Keratinocyte (primary cell): ENCODE measurements around the gene PDCD11. TPM values are rescaled to one million over a fixed set of nuclear protein-coding genes. Genes with fewer than 3 reads are reported as not detected.

Experiments
- DNase-seq: peaks from one replicate; pipeline ENCODE4 v3.0.0-alpha.2; 2011; ENCODE audit warnings: low read depth, missing footprints, low spot score
- FAIRE-seq: peaks from 2 replicates; lab custom pipeline; 2011; peaks lifted over from hg19 to GRCh38; lab: Jason Lieb, UNC
- H2AFZ ChIP-seq: 2 replicates; pipeline ENCODE4 v1.6.0; 2012; ENCODE audit warnings: low read length, control low read depth, inconsistent platforms; ENCODE audit not compliant: control insufficient read depth
- H3K27ac ChIP-seq: 2 replicates; pipeline ENCODE4 v1.5.1; 2011; ENCODE audit warnings: low read length; ENCODE audit not compliant: control insufficient read depth, insufficient read depth
- H3K27me3 ChIP-seq: 3 replicates; pipeline ENCODE4 v1.6.0; 2011; ENCODE audit warnings: low read length; ENCODE audit not compliant: control insufficient read depth, insufficient read depth; ENCODE audit errors: extremely low read depth
- H3K36me3 ChIP-seq, 2 experiments: 2 replicates in 1 of 2; 3 replicates in 1 of 2; pipeline ENCODE4 v1.5.1; 2011; ENCODE audit warnings: low read length in 2 of 2, mild to moderate bottlenecking in 1 of 2; ENCODE audit not compliant: control insufficient read depth in 2 of 2, insufficient read depth in 2 of 2; ENCODE audit errors: extremely low read depth in 1 of 2
- H3K4me1 ChIP-seq: 3 replicates; pipeline ENCODE4 v1.5.1; 2011; ENCODE audit warnings: low read length; ENCODE audit not compliant: control insufficient read depth, insufficient read depth; ENCODE audit errors: extremely low read depth
- H3K4me2 ChIP-seq: 3 replicates; pipeline ENCODE4 v1.6.0; 2011; ENCODE audit warnings: low read depth, low read length; ENCODE audit not compliant: control insufficient read depth, insufficient read depth; ENCODE audit errors: extremely low read depth
- H3K4me3 ChIP-seq, 3 experiments: fragments of 200-600 bp in 1 of 3; sonication (generic) in 1 of 3; 2 replicates in 2 of 3; 3 replicates in 1 of 3; pipeline ENCODE4 v1.5.1; 2011 to 2016; ENCODE audit warnings: low read length in 3 of 3, mild to moderate bottlenecking in 3 of 3, control low read depth in 2 of 3, inconsistent platforms in 1 of 3, low read depth in 1 of 3, mixed read lengths in 1 of 3, mixed run types in 1 of 3, moderate library complexity in 1 of 3; ENCODE audit not compliant: control insufficient read depth in 2 of 3, insufficient read depth in 2 of 3; ENCODE audit errors: extremely low read depth in 1 of 3
- H3K79me2 ChIP-seq: 2 replicates; pipeline ENCODE4 v1.6.0; 2012; ENCODE audit warnings: low read length; ENCODE audit not compliant: control insufficient read depth, insufficient read depth
- H3K9ac ChIP-seq: 3 replicates; pipeline ENCODE4 v1.6.0; 2011; ENCODE audit warnings: low read length; ENCODE audit not compliant: control insufficient read depth, insufficient read depth; ENCODE audit errors: extremely low read depth
- H3K9me1 ChIP-seq: 3 replicates; pipeline ENCODE4 v1.6.0; 2011; ENCODE audit warnings: low read length; ENCODE audit not compliant: control insufficient read depth, insufficient read depth; ENCODE audit errors: extremely low read depth
- H3K9me3 ChIP-seq: 2 replicates; pipeline ENCODE4 v1.5.1; 2012; ENCODE audit warnings: low read depth, low read length; ENCODE audit not compliant: control insufficient read depth
- H4K20me1 ChIP-seq: 3 replicates; pipeline ENCODE4 v1.6.0; 2011; ENCODE audit warnings: low read length; ENCODE audit not compliant: control insufficient read depth, insufficient read depth; ENCODE audit errors: extremely low read depth
- EZH2 ChIP-seq: IDR thresholded peaks from one replicate; pipeline ENCODE4 v1.6.1; 2012; ENCODE audit warnings: inconsistent platforms, mild to moderate bottlenecking, low read length, moderate library complexity
- dilution Hi-C: fragments of 300-500 bp; cut with MboI; formaldehyde crosslinking; loops from one replicate; pipeline ENCODE4 v1.7.0; 2020; ENCODE audit warnings: low sequenced_read_pairs; ENCODE audit not compliant: extremely low pct_ligation_motif_present
- polyA plus RNA-seq, 5 experiments: library from polyadenylated mRNA; depleted of rRNA in 3 of 5; stranded (reverse) in 3 of 5; stranded (forward) in 1 of 5; unstranded in 1 of 5; fragments of >200 nt; gene quantifications; 1 replicate in 1 of 5; 2 replicates in 3 of 5; 3 replicates in 1 of 5; pipeline versions ENCODE4 v1.2.1 to v1.2.3, GENCODE V29; 2011 to 2012; ENCODE audit warnings: missing spikeins in 2 of 5, low read depth in 1 of 5, low replicate concordance in 1 of 5
- TF ChIP-seq, protein P1 (sequence below), 3 experiments: IDR thresholded peaks in 1 of 3; conservative IDR thresholded peaks in 1 of 3; optimal IDR thresholded peaks in 1 of 3; 2 replicates in 2 of 3; 3 replicates in 1 of 3; pipeline versions ENCODE3 to v1.5.1; 2011; ENCODE audit warnings: low read length in 3 of 3, mild to moderate bottlenecking in 3 of 3, moderate library complexity in 2 of 3, control low read depth in 1 of 3, inconsistent platforms in 1 of 3; ENCODE audit not compliant: insufficient read depth in 2 of 3; ENCODE audit errors: extremely low read depth in 1 of 3

The PDCD11 gene
- polyA plus RNA-seq, 1 donor (not counting 4 experiments of a cell fraction or from before 2014, with no cell fraction given) = 28.6 TPM

DNA sequence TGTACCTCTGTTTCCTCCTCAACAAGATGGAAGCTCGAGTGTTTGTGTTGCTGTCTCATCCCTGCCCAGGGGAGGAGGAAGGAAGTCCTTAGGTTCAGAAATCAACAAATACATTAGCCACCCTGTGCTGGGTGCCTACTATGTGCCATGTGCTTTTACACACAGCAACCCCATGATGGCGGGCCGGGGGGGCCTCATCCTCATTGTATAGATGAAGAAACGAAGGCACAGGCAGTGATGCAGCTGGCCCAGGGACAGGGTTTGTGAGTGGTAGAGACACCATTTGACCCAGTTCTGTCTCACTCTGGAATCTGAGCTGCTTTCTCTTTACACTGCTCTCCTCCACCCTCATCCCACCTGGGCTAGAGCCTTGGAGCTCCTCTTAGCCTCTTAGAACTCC, 57.6 kb downstream of the PDCD11 start:
- Histone ChIP-seq H2AFZ (no peak overlapping the region), H3K4me1 (peaks cover 15% of the 10 kb centered on the region), H3K36me3 (peaks cover 0 to 6% of the 10 kb centered on the region in 2 experiments), H3K27ac (no peak overlapping the region), H3K4me3 (no peak overlapping the region), H4K20me1 (no peaks in the 10 kb centered on the region), H3K79me2 (no peaks in the 10 kb centered on the region), H3K9ac (no peak overlapping the region), H3K9me3 (no peaks in the 10 kb centered on the region), H3K27me3 (no peaks in the 10 kb centered on the region), H3K9me1 (no peaks in the 10 kb centered on the region), H3K4me2 (no peak overlapping the region)
- TF ChIP-seq, protein P1, sequence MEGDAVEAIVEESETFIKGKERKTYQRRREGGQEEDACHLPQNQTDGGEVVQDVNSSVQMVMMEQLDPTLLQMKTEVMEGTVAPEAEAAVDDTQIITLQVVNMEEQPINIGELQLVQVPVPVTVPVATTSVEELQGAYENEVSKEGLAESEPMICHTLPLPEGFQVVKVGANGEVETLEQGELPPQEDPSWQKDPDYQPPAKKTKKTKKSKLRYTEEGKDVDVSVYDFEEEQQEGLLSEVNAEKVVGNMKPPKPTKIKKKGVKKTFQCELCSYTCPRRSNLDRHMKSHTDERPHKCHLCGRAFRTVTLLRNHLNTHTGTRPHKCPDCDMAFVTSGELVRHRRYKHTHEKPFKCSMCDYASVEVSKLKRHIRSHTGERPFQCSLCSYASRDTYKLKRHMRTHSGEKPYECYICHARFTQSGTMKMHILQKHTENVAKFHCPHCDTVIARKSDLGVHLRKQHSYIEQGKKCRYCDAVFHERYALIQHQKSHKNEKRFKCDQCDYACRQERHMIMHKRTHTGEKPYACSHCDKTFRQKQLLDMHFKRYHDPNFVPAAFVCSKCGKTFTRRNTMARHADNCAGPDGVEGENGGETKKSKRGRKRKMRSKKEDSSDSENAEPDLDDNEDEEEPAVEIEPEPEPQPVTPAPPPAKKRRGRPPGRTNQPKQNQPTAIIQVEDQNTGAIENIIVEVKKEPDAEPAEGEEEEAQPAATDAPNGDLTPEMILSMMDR (optimal IDR thresholded peaks at IDR 0.05 in 1 of 3, IDR thresholded peaks at IDR 0.05 in 1 of 3, conservative IDR thresholded peaks at IDR 0.05 in 1 of 3; ENCODE audit: extremely low read depth in 1 of 3, insufficient read depth in 2 of 3, low read length in 3 of 3) = no peak
- no peak for TF ChIP-seq EZH2
- dilution Hi-C loops = no loop called here
- DNase-seq = no peak
- no peak for FAIRE-seq

DNA sequence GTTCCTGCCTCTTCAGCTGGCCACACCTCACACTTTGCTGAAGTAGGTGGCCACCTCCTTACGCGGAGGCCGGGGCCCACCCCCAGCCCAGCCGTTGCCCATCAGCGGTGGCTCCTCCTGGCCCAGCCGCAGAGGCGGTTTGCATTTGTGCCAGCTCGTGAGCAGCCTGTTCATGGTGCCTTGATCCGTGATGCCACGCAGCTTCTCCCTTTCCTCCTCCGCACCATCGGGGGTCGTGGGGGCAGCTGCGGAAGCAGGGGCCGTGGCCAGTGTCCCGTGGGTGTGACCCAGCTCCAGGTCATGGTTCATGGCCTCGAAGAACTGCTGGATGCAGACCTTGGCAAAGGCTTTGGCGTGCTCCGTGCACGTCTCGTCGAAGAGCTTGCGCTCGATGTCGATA, 58.8 kb downstream of the PDCD11 start:
- FAIRE-seq (no peak), DNase-seq (no peak)
- no peak overlapping the region for H3K4me2 ChIP-seq
- H3K9ac ChIP-seq = no peak overlapping the region
- no peaks in the 10 kb centered on the region for H3K9me1 ChIP-seq
- no peaks in the 10 kb centered on the region for H4K20me1 ChIP-seq
- no peaks in the 10 kb centered on the region for H3K79me2 ChIP-seq
- no peak overlapping the region for H3K4me3 ChIP-seq
- H3K27me3 ChIP-seq = no peaks in the 10 kb centered on the region
- dilution Hi-C loops = no loop called here
- peaks cover 15% of the 10 kb centered on the region for H3K4me1 ChIP-seq
- H3K9me3 ChIP-seq = no peaks in the 10 kb centered on the region
- no peak overlapping the region for H3K27ac ChIP-seq
- H3K36me3 ChIP-seq = peaks cover 0 to 4% of the 10 kb centered on the region in 2 experiments
- no peak overlapping the region for H2AFZ ChIP-seq
- TF ChIP-seq, protein P1 (optimal IDR thresholded peaks at IDR 0.05 in 1 of 3, IDR thresholded peaks at IDR 0.05 in 1 of 3, conservative IDR thresholded peaks at IDR 0.05 in 1 of 3; ENCODE audit: extremely low read depth in 1 of 3, insufficient read depth in 2 of 3, low read length in 3 of 3) = no peak
- no peak for TF ChIP-seq EZH2
